Muscle layer of colon (tissue), 2 donors: ENCODE measurements around the gene SAP30L.

Experiments
- H3K27ac ChIP-seq: one replicate; pipeline ENCODE4 v1.7.0; 2013; ENCODE audit warnings: low read depth, mild to moderate bottlenecking, low read length, moderate library complexity
- H3K27me3 ChIP-seq, 2 donors: one replicate each; pipeline ENCODE4 v1.7.0; 2013; ENCODE audit warnings: low read length in 2 of 2, mild to moderate bottlenecking in 2 of 2; ENCODE audit not compliant: insufficient read depth in 2 of 2, control insufficient read depth in 1 of 2
- H3K36me3 ChIP-seq: one replicate; pipeline ENCODE4 v1.7.0; 2013; ENCODE audit warnings: mild to moderate bottlenecking, low read length; ENCODE audit not compliant: insufficient read depth
- H3K4me1 ChIP-seq: one replicate; pipeline ENCODE4 v1.7.0; 2013; ENCODE audit warnings: mild to moderate bottlenecking, low read length; ENCODE audit not compliant: insufficient read depth
- H3K4me3 ChIP-seq, 2 donors: one replicate each; pipeline ENCODE4 v1.7.0; 2013; ENCODE audit warnings: low read length in 2 of 2, low read depth in 1 of 2, mild to moderate bottlenecking in 1 of 2, moderate library complexity in 1 of 2
- H3K9ac ChIP-seq: one replicate; pipeline ENCODE4 v1.7.0; 2013; ENCODE audit warnings: low read length
- H3K9me3 ChIP-seq: one replicate; pipeline ENCODE4 v1.7.0; 2013; ENCODE audit warnings: mild to moderate bottlenecking, low read length
- donor health status: abdominal sarcoma.
- donor health status: Adenocarcinoma of cecum.

SAP30L gene

DNA sequence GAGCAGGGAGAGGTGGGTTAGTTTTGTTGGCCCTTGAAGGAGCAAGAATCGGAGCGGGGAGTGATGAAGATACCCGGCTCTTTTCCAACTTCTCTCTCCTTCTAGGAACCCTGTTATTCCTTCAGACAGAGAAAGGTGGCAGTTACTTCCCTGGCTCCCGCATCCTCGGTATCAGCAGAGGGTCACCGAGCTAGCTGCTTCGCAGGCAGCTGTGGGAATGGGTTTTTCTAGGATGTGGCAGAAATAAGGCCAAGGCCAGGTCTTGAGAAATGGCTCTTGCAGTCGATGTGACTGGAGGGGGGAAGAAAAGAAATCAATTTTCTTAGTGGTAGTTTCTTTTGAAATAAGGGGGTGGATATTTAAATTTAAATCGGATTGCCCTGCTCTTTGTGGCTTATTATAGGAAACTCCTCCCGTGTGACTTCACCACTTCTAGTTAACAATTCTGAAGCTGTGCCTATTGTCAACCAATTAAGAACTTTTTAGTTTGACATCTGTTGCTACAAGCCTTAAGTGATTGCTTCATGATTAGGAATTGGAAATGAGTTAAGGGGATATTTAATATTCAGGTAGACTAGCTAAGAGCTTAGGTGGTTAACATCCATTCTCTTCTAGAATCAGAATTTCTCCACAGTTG, 1.4 kb downstream of the SAP30L start:
- Histone ChIP-seq H3K36me3 (peaks cover 22% of the 10 kb centered on the region), H3K4me3 (peak overlapping the region; percentile 98 to 99), H3K27ac (peak overlapping the region; percentile 91)

DNA sequence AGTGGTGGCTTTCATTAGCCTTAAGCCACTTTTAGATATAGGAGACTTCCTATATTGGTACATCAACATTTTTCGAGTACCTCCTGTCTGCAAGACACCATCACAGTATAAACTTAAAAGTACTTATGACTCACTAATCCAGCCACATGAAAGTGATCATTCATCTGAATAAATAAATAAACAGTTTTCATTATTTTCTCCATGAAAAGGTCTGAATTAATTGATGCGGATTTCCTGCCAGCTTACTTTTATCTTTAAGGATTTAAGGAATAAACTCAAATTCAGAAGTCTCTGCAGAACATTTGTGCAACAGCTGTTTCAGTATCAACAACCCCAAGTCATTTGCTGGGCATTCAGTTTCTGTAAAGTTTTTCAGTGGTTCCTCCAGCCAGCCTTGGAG, 4.0 kb downstream of the SAP30L start:
- Histone ChIP-seq H3K36me3 (peaks cover 45% of the 10 kb centered on the region), H3K9me3 (no peaks in the 10 kb centered on the region), H3K27ac (no peak overlapping the region), H3K4me1 (peaks cover 23% of the 10 kb centered on the region), H3K9ac (no peak overlapping the region), H3K27me3 (no peaks in the 10 kb centered on the region), H3K4me3 (no peak overlapping the region)

More for the DNA sequence above, 1.4 kb downstream of the SAP30L start:
- peaks cover 30% of the 10 kb centered on the region for H3K4me1 ChIP-seq
- peak overlapping the region; percentile 59 for H3K9ac ChIP-seq
- no peaks in the 10 kb centered on the region for H3K27me3 ChIP-seq
- no peaks in the 10 kb centered on the region for H3K9me3 ChIP-seq

DNA sequence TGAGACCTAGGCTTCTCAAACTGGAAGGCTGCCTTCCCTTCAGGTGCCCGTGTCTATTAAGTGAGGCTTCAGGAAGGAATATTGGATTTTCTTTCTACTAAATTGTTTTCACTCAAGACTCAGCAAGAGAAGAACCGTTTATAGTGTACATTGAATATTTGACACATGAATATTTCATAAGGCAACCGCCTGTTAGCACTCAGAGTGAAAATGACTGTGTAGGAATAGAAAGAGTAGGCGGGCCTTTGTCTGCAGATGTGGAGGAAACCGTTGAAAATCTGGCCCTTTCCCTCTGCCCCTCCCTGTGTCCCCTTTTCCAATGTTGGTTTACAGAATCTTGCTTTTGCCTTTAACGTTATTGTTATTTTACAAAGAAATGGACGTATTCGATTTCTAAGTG, 6.2 kb downstream of the SAP30L start:
- H3K27ac ChIP-seq, result no peak overlapping the region
- H3K4me1 ChIP-seq, result peaks cover 23% of the 10 kb centered on the region
- H3K9ac ChIP-seq, result no peak overlapping the region
- peaks cover 65% of the 10 kb centered on the region for H3K36me3 ChIP-seq
- no peaks in the 10 kb centered on the region for H3K27me3 ChIP-seq
- no peak overlapping the region for H3K4me3 ChIP-seq
- no peaks in the 10 kb centered on the region for H3K9me3 ChIP-seq

DNA sequence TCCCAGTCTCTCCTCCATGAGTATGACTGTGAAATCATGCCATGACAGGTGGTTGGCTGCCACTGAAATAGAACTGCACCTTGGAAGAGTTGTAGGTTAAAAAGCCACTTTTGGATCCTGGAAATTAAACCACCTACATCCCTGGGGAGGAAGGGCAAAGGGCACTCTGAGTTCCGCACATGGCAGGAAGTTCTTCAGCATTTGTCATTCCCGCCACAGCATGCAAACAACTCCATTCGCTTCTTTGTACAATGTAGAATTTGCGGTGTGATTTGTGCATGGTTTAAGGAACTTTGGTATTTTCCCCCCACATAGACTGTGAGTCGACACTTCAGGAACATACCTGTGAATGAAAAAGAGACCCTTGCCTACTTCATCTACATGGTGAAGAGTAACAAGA, 9.8 kb downstream of the SAP30L start:
- Histone ChIP-seq H3K36me3 (peaks cover 78% of the 10 kb centered on the region), H3K9ac (no peak overlapping the region), H3K27me3 (no peaks in the 10 kb centered on the region), H3K4me3 (no peak overlapping the region), H3K4me1 (peaks cover 9% of the 10 kb centered on the region), H3K27ac (no peak overlapping the region), H3K9me3 (no peaks in the 10 kb centered on the region)

DNA sequence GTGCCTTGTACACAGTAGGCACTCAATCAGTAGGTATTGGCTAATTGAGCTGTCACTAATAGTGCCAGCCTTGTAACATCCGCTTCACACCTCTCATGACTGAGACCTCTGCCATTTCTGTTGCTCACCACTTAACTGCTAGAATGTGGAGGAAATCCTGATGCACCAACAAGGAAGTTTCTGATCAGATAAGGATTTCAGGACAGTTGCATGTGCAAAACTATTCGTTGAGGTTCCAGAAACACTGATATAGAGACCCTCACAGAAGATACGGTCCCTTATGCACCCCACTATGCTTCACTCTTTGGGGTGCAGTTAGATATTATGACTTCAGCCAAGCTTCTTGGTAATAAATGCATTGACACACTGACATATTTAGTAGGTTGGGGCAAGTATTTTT, 10.7 kb downstream of the SAP30L start:
- Histone ChIP-seq H3K27ac (no peak overlapping the region), H3K4me3 (no peak overlapping the region), H3K4me1 (peaks cover 9% of the 10 kb centered on the region), H3K9me3 (no peaks in the 10 kb centered on the region), H3K36me3 (peaks cover 68% of the 10 kb centered on the region), H3K9ac (no peak overlapping the region), H3K27me3 (no peaks in the 10 kb centered on the region)

DNA sequence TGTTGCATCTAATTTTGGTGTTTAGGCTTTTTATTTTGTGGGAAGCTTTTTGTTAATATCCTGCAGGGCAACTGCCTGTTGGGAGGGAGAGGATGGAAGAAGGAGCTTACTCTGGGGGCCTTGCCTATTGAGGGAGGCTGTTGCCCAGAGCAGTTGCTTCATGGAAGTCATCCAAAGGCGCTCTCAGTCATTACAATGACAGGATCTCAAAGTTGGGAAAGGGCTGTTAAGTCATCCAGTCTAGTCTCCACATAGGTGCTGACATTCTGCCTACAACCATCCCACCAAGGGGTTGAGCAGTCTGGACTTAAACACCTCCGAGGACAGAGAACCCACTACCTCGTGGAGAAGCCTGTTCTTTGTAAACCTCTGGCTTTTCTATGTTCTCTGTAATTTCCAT, 13.2 kb downstream of the SAP30L start:
- Histone ChIP-seq H3K4me1 (peaks cover 12% of the 10 kb centered on the region), H3K9me3 (no peaks in the 10 kb centered on the region), H3K27ac (no peak overlapping the region), H3K4me3 (no peak overlapping the region), H3K36me3 (peaks cover 44% of the 10 kb centered on the region), H3K9ac (no peak overlapping the region), H3K27me3 (no peaks in the 10 kb centered on the region)

DNA sequence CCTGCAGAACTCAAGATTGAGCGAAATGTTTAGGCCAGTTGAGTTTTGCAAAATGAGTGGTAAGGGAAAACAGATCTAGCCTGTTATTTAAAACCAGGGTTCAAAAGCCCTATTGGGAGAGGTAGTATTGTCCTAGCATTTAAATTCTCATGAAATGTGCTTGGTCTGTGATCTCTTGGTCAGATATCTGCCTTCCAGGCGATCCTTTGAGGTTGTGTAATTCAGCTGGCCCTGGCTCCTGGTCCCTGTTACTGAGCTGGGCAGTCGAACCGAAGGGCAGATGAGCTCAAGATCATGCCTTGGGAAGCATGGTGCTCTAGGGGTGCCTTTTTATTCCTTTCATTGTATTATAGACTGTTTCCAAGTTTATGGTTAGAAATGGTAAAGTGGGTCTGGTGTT, 14.4 kb downstream of the SAP30L start:
- H3K9me3 ChIP-seq, result no peaks in the 10 kb centered on the region
- no peak overlapping the region for H3K9ac ChIP-seq
- no peak overlapping the region for H3K27ac ChIP-seq
- H3K4me1 ChIP-seq, result peaks cover 23% of the 10 kb centered on the region
- no peaks in the 10 kb centered on the region for H3K27me3 ChIP-seq
- peaks cover 33% of the 10 kb centered on the region for H3K36me3 ChIP-seq
- H3K4me3 ChIP-seq, result no peak overlapping the region

DNA sequence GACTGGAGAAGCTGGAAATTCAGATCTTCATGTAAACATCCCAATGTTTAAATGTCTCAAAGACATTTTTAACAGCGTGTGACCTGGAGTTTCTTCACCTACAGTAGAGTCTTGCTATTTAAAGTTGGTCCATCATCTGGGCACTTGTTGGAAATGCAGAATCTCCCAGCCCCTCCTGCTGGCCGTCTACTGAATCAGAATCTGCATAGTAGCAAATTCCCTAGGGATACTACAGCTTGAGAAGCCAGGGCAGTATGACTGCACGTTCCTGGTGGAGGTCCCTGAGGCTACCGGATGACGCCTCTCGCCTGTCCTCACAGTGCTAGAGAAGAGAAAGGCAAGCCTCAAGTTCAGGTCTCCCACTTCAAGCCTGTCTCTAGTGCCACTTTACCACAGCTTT, 15.7 kb downstream of the SAP30L start:
- peaks cover 24% of the 10 kb centered on the region for H3K4me1 ChIP-seq
- no peaks in the 10 kb centered on the region for H3K9me3 ChIP-seq
- no peak overlapping the region for H3K9ac ChIP-seq
- H3K27me3 ChIP-seq, result no peaks in the 10 kb centered on the region
- H3K4me3 ChIP-seq, result no peak overlapping the region
- H3K36me3 ChIP-seq, result peaks cover 20% of the 10 kb centered on the region
- H3K27ac ChIP-seq, result no peak overlapping the region

DNA sequence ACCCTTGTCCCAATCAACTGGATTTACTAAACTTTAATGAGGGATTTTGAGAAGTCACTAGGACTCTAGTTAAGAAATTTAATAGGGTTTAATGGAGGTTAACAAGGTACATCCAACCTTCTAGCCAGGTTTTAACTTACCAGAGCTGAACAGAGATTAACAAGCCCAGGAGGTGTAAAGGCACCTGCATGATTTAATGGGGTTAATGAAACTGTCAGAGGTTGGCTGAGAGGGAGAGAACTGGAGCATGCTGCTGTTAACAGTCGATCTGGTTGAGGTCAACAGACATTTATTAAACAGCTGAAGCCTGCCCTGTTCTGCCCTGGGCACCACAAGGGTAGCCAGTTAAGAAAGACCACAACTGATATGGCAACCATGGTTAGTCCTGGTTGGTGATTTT, 18.6 kb downstream of the SAP30L start:
- no peak overlapping the region for H3K9ac ChIP-seq
- no peaks in the 10 kb centered on the region for H3K9me3 ChIP-seq
- H3K27ac ChIP-seq, result no peak overlapping the region
- H3K36me3 ChIP-seq, result no peaks in the 10 kb centered on the region
- H3K4me3 ChIP-seq, result no peak overlapping the region
- H3K4me1 ChIP-seq, result peaks cover 15% of the 10 kb centered on the region
- H3K27me3 ChIP-seq, result no peaks in the 10 kb centered on the region

DNA sequence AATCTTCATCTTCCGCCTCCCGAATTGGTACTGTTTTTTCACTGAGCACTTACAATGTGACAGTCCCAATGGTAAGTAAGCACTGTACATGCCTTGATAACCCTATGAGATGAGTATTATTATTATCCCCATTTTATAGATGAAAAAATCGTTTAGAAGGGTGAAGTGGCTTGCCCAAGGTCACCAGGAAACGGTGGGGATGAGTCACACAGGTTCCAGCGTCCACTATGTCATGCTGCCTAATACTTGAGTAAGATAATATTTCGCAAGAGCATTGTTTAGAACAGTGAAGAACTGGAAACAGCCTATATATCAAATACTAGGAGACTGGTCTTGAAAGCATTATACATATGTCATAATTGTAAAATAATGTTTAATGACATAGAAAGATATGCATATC, 19.4 kb downstream of the SAP30L start:
- Histone ChIP-seq H3K27ac (no peak overlapping the region), H3K9me3 (no peaks in the 10 kb centered on the region), H3K27me3 (no peaks in the 10 kb centered on the region), H3K36me3 (no peaks in the 10 kb centered on the region), H3K4me1 (peaks cover 15% of the 10 kb centered on the region), H3K9ac (no peak overlapping the region), H3K4me3 (no peak overlapping the region)

DNA sequence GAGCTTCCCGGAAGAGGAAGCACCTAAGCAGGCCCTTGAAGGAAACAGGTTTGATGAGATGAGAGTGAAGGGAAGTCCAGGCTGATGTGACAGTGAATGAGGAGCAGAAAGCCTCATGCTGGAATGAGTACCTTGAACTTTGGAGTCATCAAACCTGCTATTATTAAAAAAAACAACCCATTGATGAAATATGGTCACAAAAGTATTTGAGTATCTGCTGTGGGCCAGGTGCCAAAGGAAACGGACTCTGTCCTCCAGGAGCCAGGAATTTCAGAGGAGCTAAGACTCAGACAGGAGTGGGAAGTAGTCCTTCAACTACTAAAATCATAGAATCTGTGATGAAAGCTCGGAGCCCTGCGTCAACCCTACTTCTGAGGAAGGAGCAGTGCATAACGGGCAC, 20.4 kb downstream of the SAP30L start:
- Histone ChIP-seq H3K4me3 (no peak overlapping the region), H3K9me3 (no peaks in the 10 kb centered on the region), H3K27me3 (peaks cover 0 to 2% of the 10 kb centered on the region in 2 donors), H3K36me3 (no peaks in the 10 kb centered on the region), H3K27ac (no peak overlapping the region), H3K9ac (no peak overlapping the region), H3K4me1 (peaks cover 15% of the 10 kb centered on the region)

DNA sequence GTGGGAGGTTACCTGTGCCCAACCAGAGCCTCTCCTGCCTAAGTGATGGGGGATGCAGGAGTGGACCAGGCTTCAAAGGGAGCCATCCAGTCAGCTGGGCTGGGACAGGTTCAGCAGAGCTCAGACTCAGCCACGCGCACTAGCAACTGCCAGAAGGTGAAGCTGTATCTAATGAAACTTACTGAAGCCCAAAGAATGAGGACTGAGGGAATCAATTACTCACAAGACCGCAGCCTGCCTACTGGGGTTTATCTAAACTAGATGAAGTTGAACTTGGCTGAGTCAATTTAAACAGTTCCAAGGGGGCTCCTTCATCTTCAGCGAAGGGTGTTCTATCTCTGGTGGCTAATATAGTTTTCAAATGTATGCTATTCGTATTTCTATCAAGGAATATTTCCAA, 20.9 kb downstream of the SAP30L start:
- no peak overlapping the region for H3K4me3 ChIP-seq
- H3K9ac ChIP-seq, result no peak overlapping the region
- no peaks in the 10 kb centered on the region for H3K9me3 ChIP-seq
- H3K36me3 ChIP-seq, result no peaks in the 10 kb centered on the region
- H3K4me1 ChIP-seq, result peaks cover 15% of the 10 kb centered on the region
- peaks cover 0 to 5% of the 10 kb centered on the region in 2 donors for H3K27me3 ChIP-seq
- no peak overlapping the region for H3K27ac ChIP-seq
